ENCODE results near the gene GRIFIN.

GRIFIN gene

DNA sequence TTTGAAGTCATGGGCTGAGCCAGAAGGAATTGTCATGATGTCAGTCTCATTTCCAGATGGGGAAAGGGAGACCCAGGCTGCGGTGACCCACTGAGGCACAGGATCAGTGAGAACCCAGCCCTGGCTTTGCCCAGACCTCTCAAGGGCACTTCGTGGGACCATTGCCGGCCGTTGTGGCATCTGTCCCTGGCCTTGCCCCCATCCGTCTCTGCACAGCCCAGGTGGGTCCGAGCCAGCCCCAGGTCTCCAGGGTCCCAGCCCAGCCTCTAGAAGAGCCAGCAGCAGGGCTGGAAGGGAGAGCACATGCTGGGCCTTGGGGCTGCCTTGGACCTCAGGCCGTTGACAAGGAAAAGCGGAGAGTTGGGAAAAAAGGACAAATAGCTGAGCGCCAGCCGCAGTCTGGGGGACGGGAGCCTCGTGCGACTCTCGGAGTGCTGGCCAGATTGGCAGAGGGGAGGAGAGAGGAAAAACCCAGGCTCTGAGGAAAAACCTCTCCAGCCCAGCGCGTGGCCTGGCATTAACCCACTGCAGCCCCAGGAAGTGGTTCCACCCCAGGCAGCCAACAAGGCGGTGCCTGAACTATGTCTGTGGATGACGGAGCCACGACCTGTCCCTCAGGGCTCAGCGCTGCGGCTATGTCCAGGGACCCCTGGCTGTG is 30.2 kb downstream of the GRIFIN start:
- TF ChIP-seq, protein P1, sequence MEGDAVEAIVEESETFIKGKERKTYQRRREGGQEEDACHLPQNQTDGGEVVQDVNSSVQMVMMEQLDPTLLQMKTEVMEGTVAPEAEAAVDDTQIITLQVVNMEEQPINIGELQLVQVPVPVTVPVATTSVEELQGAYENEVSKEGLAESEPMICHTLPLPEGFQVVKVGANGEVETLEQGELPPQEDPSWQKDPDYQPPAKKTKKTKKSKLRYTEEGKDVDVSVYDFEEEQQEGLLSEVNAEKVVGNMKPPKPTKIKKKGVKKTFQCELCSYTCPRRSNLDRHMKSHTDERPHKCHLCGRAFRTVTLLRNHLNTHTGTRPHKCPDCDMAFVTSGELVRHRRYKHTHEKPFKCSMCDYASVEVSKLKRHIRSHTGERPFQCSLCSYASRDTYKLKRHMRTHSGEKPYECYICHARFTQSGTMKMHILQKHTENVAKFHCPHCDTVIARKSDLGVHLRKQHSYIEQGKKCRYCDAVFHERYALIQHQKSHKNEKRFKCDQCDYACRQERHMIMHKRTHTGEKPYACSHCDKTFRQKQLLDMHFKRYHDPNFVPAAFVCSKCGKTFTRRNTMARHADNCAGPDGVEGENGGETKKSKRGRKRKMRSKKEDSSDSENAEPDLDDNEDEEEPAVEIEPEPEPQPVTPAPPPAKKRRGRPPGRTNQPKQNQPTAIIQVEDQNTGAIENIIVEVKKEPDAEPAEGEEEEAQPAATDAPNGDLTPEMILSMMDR (IDR thresholded peaks at IDR 0.05; ENCODE audit: control insufficient read depth, extremely low read depth, insufficient read depth): no peak
- DNase-seq (ENCODE audit: low read depth): no peak
- no peak overlapping the region for H3K4me3 ChIP-seq (ENCODE audit: low read depth, low read length)

DNA sequence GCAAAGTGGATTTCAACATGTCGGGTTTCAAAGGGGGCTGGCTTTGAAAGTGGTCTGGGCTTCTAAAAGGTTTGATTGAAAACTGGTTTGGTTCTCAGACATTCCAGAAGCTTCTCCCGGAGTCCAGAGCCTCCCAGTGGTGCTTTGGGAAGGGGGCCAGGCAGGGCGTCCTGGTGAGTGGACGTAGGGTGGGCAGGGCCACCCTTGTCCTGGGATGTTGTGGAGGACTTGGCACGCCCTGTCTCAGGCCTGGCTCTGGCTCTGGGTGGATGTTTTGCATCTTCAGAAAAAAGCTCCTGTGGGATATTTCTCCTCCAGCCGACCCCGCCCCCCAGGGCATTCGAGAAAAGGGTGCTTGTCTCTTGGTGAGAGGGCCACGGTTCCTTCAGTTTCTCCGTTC is 31.2 kb downstream of the GRIFIN start:
- no peak overlapping the region for H3K4me3 ChIP-seq (ENCODE audit: low read depth, low read length)
- TF ChIP-seq, protein P1 (IDR thresholded peaks at IDR 0.05; ENCODE audit: control insufficient read depth, extremely low read depth, insufficient read depth): no peak
- no peak for DNase-seq (ENCODE audit: low read depth)

DNA sequence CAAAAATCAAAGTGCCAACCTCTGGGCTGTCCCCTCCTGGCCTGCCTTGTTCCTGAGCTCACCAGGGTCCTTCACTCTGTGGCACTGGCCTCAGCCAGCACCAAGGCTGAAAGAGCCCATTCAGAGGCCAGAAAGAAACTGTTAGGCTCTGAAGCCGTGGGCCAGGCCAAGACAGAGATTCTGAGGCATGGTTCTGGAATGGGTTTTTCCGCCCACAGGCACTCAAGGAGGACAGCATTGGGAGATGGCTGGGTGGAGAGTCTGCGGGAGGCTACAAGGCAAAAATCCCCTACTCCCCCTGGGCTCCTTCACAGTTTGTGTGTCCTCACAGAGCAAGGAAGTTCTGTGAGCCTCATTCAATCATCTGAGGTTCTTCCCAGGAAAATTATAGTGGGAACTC is 31.7 kb downstream of the GRIFIN start:
- no peak overlapping the region for H3K4me3 ChIP-seq (ENCODE audit: low read depth, low read length)
- DNase-seq (ENCODE audit: low read depth): no peak
- TF ChIP-seq, protein P1 (IDR thresholded peaks at IDR 0.05; ENCODE audit: control insufficient read depth, extremely low read depth, insufficient read depth): no peak

DNA sequence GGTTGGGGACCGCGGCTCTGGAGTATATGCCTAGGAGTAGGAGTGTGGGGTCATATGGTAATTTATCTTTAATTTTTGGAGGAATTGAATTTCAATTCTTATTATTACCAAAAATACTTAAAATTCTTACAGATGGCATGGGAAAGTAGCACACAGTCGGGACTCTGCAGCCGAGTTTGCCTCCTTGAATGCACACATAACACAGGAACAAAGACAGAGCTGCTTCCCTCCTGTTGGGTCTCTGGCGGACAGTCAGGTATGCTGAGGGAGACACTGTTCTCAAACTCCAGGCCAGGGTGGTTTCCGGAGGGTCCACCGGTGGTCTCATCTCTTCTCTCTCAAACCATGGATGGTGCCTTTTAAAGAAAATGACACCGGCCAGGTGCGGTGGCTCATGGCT is 32.7 kb downstream of the GRIFIN start:
- TF ChIP-seq, protein P1 (IDR thresholded peaks at IDR 0.05; ENCODE audit: control insufficient read depth, extremely low read depth, insufficient read depth): no peak
- H3K4me3 ChIP-seq (ENCODE audit: low read depth, low read length): no peak overlapping the region
- no peak for DNase-seq (ENCODE audit: low read depth)

DNA sequence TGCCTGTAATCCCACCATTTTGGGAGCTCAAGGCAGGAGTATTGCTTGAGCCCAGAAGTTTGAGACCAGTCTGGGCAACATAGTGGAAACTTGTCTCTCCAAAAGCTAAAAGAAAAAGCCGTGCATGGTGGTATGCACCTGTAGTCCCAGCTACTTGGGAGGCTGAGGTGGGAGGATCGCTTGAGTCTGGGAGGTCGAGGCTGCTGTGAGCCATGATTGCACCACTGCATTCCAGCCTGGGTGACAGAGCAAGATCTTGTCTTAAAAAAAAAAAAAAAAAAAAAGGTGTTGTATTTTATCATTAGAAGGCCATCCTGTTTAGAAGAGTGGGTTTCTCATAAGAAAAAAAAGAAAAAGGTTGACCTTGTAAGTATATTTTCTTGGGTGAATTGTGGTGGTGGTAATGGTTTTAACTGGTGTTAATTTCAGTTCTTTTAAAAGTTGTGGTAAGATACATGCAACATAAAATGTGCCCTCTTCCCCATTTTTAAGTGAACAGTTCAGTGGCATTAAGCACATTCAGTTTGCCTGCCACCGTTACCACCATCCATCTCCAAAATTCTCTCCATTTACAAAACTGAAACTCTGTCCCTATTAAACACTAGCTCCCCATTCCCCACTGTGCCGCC is 34.7 kb downstream of the GRIFIN start:
- no peak overlapping the region for H3K4me3 ChIP-seq (ENCODE audit: low read depth, low read length)
- TF ChIP-seq, protein P1 (IDR thresholded peaks at IDR 0.05; ENCODE audit: control insufficient read depth, extremely low read depth, insufficient read depth): no peak
- no peak for DNase-seq (ENCODE audit: low read depth)

DNA sequence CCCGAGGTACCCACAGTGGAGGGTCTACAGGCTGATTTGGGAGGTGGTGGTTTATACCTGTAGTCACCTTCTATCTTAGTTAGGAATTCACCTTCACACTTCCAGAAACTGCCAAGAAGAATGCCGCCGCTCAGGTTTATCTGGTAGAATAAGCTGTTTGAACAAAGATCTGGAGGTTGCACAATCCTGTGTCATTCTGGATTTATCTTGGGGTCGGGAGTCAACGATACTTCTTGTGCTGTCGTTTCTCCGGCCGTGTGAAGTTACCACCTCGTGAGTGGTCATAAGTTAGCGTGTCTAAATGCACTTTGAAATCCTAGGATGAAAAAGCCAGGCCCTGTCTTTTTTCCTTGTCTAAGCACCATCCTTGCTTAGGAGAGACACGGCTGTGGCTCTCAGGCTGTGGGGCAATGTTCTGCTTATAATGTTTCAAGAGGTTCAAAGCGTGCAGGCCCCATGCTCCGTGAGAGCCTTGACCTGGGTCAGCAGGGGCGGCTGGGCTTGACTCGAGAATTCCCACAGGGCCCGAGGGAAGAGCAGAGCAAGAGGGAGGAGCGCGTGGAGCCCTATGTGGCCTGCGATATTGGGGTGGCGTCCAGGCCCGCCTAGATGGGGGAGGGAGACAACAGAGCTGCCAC is 35.5 kb downstream of the GRIFIN start:
- no peak overlapping the region for H3K4me3 ChIP-seq (ENCODE audit: low read depth, low read length)
- TF ChIP-seq, protein P1 (IDR thresholded peaks at IDR 0.05; ENCODE audit: control insufficient read depth, extremely low read depth, insufficient read depth): 0 out of 2 replicates have a peak, but pooled peaks have one; percentile 0
- peak; percentile 48 for DNase-seq (ENCODE audit: low read depth)

All from LNCaP clone FGC (cell line).